Activated CD4-positive, alpha-beta T cell treated with anti-CD3 and anti-CD28 coated beads, Interleukin-2, amount 50 U/mL, for 24 hours (primary cell): Measurements from ENCODE around the gene UFSP1.
"Not testable (repeated sequence)": the region's sequence is repeated elsewhere in the genome, so short reads cannot be mapped to it uniquely, and the experiment has no call there.

Experiments
- DNase-seq, 2 donors: peaks; one replicate each; pipeline ENCODE4 v3.0.0-alpha.2; 2020; ENCODE audit warnings: low read depth in 1 of 2, low spot score in 1 of 2

Gene UFSP1

GRCh38 chr7:100888988-100889750 is at the start of gene UFSP1:
Gene UFSP1 (minus strand): TSS chr7:100889715. CDS start chr7:100889271, 444 bp downstream.
- no peak for DNase-seq

GRCh38 chr7:100936167-100936566 is 46.7 kb upstream of the UFSP1 start:
- not testable (repeated sequence) for DNase-seq

- DNase-seq: not testable (repeated sequence)
These were observed 45.9 kb upstream of the UFSP1 start for GRCh38 chr7:100935381-100935780.

GRCh38 chr7:100933734-100934133 is 44.2 kb upstream of the UFSP1 start:
- DNase-seq: no peak

- no peak for DNase-seq
These were observed 40.3 kb upstream of the UFSP1 start for GRCh38 chr7:100929808-100930174.

DNA sequence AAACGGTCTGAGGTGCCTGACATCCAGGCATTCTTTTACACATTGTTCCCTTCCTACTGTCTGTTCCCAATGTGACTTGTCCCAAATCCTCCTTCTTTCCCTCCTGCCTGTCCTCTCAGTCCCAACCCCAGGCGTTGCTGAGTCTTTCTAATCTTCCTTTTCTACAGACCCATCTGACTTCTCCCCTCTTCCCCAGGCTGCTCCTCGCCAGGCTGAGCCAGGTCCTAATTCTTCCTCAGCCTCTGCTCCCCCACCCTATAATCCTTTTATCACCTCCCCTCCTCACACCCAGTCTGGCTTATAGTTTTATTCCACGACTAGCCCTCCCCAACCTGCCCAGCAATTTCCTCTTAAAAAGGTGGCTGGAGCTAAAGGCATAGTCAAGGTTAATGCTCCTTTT is 34.1 kb upstream of the UFSP1 start:
- not testable (repeated sequence) for DNase-seq

DNA sequence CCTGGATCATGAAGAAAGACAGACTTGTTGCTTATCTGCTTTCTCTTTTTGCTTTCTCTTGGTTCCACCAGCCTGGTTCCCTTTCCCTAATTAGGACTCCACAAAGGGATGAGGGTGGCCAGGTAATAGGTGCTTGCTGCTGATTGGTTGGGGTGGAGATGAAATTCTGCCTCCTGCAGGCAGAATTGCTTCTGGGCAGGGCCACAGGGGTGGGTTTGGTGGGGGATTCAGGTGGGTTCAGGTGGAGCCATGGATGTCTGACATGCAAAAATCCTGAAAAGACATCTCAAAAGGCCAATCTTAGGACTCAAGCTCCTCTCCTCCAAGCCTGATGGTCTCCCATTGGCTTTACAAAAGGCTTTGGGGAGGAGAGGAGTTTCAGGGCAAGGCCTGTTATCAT is 31.5 kb upstream of the UFSP1 start:
- no peak for DNase-seq

- DNase-seq: not testable (repeated sequence)
These were observed 30.4 kb upstream of the UFSP1 start for GRCh38 chr7:100919779-100920437.

DNA sequence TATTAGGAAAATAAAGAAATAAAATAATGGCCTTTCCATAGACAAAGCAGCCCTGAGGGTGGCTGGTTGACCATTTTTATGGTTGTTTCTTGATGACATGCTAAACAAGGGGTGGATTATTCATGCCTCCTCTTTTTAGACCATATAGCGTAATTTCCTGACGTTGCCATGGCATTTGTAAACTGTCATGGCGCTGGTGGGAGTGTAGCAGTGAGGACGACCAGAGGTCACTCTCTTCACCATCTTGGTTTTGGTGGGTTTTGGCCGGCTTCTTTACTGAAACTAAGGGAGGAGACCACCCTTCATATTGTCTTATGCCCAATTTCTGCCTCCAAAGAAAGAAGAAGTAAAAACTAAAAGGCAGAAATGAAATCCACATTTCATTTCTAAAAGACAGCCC is 29.8 kb upstream of the UFSP1 start:
- not testable (repeated sequence) for DNase-seq

- no peak for DNase-seq
These were observed 25.4 kb upstream of the UFSP1 start for GRCh38 chr7:100914879-100915447.

DNA sequence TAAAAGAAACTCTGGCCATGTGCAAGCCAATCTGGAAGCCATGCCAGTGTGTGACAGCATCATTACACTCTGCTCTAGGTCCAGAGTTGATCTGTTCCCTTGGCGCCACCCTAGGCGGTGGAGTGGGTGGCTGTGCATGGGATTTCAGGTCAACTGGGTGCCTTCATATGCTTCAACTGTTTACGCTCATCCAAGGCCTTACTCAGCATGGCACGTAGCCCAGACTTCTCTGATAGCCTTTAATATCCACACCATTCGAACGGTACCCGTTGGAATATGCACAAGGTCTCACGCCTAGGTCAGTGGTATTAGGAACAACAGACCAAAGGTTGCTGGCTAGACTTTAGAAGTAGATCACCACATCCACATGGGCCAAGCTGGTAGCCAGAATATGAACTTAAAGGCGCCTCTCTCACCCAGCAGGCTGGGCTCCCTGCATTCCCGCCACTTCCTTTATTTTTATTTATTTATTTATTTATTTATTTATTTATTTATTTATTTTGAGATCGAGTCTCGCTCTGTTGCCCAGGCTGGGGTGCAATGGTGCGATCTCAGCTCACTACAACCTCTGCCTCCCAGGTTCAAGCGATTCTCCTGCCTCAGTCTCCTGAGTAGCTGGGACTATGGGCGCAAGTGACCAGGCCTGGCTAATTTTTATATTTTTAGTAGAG is 24.8 kb upstream of the UFSP1 start:
- no peak for DNase-seq

DNA sequence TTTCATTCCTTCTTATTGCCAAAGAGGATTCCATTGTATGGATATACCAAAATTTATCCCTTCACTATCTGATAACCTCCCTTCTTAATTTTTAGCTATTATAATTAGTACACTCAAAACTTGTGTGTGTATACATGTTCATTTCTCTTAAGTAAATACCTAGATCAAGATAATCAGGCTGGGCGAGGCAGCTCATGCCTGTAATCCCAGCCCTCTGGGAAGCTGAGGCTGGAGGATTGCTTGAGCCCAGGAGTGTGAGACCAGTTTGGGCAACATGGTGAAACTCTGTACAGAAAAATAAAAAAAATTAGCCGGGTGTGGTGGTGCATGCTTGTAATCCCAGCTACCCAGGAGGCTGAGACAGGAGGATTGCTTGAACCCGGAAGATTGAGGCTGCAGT is 22.0 kb upstream of the UFSP1 start:
- DNase-seq: no peak

DNA sequence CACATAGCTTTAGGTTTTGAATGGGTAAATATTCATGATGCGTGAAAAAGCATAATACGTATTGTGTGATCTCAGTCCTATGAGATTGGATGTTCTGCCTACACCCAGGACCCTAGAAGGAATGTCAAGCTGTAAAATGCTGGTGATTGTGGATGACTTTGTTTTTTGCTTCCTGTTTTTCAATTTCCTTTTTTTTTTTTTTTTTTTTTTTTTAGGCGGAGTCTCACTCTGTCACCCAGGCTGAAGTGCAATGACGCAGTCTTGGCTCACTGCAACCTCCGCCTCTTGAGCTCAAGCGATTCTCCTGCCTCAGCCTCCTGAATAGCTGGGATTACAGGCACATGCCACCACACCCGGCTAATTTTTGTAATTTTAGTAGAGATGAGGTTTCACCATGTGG is 20.9 kb upstream of the UFSP1 start:
- not testable (repeated sequence) for DNase-seq

- no peak for DNase-seq
These were observed 19.0 kb upstream of the UFSP1 start for GRCh38 chr7:100908512-100908911.

- DNase-seq: no peak
These were observed 13.1 kb upstream of the UFSP1 start for GRCh38 chr7:100902638-100903037.

DNA sequence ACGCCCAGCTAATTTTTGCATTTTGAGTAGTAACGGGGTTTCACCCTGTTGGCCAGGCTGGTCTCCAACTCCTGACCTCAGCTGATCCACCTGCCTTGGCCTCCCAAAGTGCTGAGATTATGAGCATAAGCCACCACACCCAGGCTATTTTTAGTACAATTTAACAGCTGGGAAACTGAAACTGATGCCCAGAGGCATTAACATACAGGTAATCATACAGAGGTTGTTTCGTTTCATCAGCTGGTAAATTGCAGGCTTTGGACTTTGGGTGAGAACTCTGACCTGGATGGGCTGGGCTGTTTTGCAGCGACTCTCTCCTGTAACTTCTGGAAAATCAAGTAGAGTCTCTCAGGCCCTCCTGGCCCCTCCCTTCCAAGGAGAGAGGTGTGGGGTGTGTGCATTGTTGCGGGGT is 12.4 kb upstream of the UFSP1 start:
- no peak for DNase-seq

DNA sequence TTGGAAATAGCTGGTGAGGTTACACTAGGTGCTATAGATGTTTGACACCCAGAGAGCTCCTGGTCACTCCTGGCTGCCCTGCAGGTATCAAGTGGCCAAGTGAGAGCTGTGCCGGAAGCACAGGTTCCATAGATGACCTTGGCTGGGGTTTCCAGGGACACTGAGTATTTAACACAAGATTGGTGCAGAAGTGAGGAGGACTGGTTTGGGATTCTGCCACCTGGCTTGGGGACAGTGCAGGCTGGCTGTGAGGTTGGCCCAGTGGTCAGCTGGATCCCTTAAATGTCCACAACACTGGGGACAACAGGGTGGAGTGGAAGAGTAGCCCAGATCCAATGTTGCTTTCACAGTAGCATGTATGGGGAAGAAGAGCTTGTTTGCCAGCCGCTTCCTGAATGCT is 11.5 kb upstream of the UFSP1 start:
- DNase-seq: no peak

DNA sequence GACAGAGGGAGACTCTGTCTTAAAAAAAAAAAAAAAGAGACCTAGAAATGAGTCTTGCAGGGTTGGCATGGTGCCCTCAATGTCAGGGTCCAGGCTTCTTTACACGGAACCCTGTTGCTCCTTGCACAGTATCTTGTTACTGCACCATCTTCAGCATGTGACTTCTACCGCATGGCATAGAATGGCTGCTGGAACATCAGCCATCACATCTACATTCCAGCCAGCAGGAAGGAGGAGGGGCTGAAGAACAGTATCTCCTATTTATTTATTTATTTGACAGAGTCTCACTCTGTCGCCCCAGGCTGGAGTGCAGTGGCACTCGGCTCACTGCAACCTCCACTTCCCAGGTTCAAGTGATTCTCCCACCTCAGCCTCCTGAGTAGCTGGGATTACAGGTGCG is 9.9 kb upstream of the UFSP1 start:
- no peak for DNase-seq

GRCh38 chr7:100897772-100898454 is 8.4 kb upstream of the UFSP1 start:
- DNase-seq: no peak

- peak in 1 of 2 donors; percentile 51 for DNase-seq
These were observed 7.5 kb upstream of the UFSP1 start for GRCh38 chr7:100896732-100897608.
